Measurements from ENCODE around the gene EXOC4.

- TF ChIP-seq CTBP2 (IDR thresholded peaks at IDR 0.05; ENCODE audit: borderline replicate concordance, insufficient read depth, insufficient read length, low read length), result no peak
- no peak for TF ChIP-seq CTCF (IDR thresholded peaks at IDR 0.05; ENCODE audit: control extremely low read depth in 1 of 3, insufficient read depth in 1 of 3, low read depth in 1 of 3, low read length in 3 of 3)
- no peak for TF ChIP-seq SRF (IDR thresholded peaks at IDR 0.05; ENCODE audit: low read depth, low read length)
- TF ChIP-seq RNF2 (IDR thresholded peaks at IDR 0.05; ENCODE audit: borderline replicate concordance, low read depth, low read length, missing control alignments, poor library complexity, severe bottlenecking), result no peak
- TF ChIP-seq SUZ12 (IDR thresholded peaks at IDR 0.05; ENCODE audit: low read length), result no peak
- no peak for TF ChIP-seq RAD21 (IDR thresholded peaks at IDR 0.05 in 1 of 2, conservative IDR thresholded peaks at IDR 0.05 in 1 of 2; ENCODE audit: low read depth in 2 of 2, low read length in 2 of 2)
- TF ChIP-seq GABPA (IDR thresholded peaks at IDR 0.05; ENCODE audit: borderline replicate concordance, insufficient read depth, low read length), result no peak
- no peak for TF ChIP-seq TAF1 (IDR thresholded peaks at IDR 0.05; ENCODE audit: low read depth, low read length)
- no peak for TF ChIP-seq CEBPB (IDR thresholded peaks at IDR 0.05; ENCODE audit: low read depth, low read length)
Measured at GRCh38 chr7:133576612-133577168, 323.8 kb downstream of the EXOC4 start.
